NCI-H2107 treated with DMSO at 0.1 percent for 48 hours (cell line): ENCODE measurements around the gene MCC.

Experiments used
- DNase-seq: peaks from one replicate; lab custom pipeline; 2025; ENCODE audit not compliant: unreplicated experiment; lab: John Stamatoyannopoulos, UW

The MCC gene

DNA sequence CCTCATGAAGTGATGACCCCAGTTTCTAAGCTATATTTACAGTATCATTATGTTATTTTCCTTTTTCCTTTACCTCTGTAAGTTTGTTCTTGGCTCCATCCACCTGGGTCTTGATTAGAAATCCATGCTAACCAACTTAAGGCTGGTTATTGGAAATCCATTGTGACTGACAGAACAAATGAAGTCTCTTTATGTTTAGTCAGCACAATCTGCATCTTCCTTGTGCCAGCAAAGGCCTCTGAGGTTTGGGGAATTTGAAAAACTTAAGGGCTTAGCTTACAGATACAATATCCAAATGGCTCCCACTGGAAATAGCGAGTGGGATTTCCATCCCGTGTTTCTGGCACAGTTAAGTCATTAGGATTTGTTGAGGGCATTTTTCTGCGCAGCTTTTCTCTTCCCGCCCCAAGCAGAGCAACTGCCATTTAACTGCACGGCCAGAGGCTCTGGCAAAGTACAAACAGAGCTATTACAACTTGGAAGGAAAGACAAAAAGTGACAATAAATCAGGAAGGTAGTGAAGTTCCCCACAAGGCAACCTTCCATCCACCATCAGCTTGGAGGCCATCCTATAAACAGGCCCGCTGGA is 447.5 kb downstream of the MCC start:
- DNase-seq: no peak

DNA sequence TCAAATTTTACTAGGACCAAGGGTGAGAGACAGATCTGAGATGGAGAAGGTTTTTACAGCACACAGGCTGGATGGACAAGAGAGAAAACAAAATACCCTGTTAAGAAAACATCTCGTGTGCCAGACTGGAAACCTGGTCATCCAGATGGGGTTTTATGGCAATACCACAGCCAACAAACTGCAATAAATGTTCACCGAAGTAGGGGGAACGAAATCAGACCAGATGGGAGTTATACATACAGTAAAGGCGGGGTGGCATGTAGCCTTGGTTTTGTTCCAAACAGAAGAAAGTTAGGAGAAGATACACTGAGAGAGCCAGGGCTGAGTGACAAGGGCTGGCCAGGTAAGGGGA is 448.3 kb downstream of the MCC start:
- DNase-seq: no peak

GRCh38 chr5:113039229-113039933 is 448.9 kb downstream of the MCC start:
- DNase-seq: no peak

DNA sequence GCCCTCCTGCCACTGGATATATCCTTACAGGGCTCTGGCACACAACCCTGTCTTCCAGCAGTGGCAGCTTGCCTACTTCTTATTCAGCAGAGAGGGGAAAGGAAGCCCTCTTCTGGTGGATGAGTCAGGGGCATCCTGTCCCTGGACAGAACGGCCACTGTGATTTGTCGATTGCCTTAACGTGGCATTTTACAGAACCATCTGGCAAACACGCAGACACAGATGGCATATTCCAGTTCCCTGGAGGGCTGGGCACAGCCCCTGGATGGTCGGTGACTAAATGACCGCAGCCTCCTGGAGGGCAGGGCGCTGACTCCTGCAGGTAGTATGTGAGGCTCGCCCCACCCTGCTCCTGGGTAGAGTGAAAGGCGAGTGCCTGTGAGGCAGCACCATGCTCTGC is 449.5 kb downstream of the MCC start:
- DNase-seq: no peak

GRCh38 chr5:113038136-113038535 is 450.1 kb downstream of the MCC start:
- DNase-seq: no peak

GRCh38 chr5:113036826-113037225 is 451.4 kb downstream of the MCC start:
- DNase-seq: no peak

GRCh38 chr5:113036321-113036720 is 451.9 kb downstream of the MCC start:
- no peak for DNase-seq

DNA sequence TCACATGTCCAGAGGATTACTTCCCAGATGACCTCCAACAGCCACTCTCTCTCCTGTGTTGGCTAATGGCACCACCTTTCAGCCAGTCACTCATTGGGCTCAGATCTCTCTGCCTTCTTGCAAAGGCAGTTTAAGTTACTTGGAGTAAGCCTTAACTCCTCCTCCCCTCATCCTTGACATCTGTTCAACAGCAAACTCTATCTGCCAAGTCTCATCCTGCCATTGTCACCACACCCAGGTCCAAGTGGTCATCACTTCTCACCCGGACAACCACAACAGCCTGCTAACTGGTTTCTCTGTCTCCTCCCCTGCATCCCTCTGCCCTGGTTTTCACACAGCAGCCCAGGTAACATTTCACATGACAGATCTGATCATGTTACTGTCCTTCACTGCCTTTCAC is 453.2 kb downstream of the MCC start:
- DNase-seq: no peak

DNA sequence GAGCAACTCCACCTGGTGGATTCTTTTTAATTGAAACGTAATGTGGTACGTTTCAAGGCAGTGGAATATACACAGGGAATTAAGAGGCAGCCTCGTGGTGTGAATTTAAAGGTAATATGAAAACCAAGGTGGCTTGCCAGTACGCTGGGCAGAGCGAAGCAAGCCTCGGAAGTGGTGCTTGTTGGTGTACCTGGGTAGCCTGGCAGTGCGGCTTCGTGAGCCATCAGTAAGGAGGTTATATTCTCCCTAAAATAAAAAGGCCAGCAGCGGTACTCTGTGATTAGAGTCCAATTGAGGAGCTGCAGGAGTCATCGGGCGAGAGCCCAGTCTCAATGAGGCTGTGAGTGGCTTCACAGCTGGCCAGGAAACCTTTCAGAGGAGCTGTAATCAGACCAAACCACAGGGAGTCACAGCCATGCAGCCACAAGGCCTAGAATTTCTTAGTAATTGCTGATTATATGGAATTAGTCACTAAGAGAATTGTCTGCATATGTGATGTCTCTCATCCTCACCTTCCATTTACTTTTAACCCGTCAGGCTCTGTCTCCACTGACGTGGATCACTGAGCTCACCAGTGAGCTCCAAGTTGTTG is 454.0 kb downstream of the MCC start:
- no peak for DNase-seq

DNA sequence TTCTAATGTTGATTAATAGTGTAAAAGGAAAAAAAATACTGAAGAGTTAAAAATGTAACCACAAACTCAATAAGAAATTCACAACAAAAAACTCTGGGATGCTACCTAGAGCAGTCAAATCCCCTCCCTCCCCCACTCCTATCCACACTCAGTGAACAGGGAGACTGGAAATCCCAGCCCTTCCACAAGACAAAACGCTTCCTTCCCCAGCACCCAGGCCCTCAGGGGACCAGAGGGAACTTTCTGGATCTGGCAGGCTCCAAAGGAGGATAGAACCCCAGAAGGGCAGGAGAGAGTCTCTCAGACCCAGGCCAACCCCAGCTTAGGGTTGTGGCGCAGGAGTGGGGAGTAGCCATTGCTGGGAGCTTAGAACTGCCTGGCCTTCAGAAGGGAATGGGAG is 456.7 kb downstream of the MCC start:
- no peak for DNase-seq

- no peak for DNase-seq
Observed at GRCh38 chr5:113031104-113031503, 457.1 kb downstream of the MCC start.

GRCh38 chr5:113029614-113030013 is 458.6 kb downstream of the MCC start:
- no peak for DNase-seq

DNA sequence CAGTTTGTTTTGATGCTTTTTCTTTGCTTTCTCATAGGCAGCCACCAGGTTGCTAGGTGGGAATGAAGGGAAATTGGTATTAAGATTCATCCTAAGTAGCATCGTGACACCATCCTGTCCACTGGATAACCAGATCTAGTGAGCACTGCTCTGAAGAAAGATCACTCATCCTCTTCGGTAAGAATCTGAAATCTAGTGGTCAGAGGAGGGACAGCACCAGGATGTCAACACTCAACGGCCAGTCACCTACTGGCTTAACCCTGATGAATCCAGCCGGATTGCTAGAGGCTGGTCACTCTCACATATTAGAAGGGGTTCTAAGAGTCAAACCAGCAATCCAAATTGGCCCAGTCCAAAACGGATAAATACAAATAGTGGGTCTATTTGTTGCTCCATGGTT is 460.8 kb downstream of the MCC start:
- no peak for DNase-seq

DNA sequence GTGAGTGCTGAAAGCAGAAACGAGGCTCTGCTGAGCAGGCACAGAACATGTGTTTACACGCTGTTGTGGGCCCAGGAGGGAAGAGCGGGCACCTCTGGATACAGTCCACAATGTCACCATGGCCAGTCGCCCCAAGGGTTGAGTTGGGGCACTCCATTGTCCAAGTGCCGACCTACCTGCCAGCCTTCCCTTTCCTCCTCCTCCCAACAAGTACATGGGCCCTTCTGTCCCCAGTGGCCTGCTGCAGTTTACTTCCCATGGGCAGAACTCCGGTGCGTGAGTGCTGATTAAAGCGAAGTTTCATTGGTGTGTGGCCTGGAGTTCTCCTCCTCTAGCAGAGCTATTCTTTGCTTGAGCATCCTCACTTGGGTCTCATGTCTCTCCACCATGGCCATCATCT is 461.2 kb downstream of the MCC start:
- no peak for DNase-seq

- DNase-seq: no peak
Observed at GRCh38 chr5:113026211-113026610, 462.0 kb downstream of the MCC start.

GRCh38 chr5:113025596-113025995 is 462.7 kb downstream of the MCC start:
- no peak for DNase-seq

DNA sequence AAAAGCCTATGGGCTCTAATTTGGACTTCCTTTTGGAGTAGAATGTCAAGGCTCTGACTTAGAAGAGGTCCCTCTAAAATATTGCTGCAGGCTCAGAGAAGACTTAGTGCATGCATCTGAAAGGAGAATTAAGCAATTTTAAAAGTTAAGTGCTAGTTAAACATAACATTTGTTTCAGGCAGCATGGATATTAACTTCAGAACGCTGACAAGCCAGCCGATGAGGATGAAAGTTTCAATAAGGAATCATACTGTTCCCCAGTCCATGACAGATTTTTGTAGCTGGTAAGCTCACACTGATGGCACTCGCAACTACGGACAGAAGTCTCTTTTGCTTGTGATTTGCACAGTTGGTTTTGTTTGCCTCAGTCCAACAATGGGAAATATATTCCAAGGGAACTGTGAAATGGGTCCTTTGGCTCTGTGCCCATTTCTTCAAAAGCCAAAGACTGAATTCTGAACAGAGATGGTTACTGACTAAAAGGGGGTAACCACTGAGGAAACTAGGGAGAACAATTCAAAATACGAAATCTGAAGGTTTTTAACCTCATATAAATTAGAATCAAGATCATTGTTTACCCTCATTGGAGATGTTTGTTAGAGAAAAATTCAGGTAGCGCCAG is 464.1 kb downstream of the MCC start:
- DNase-seq: no peak

- DNase-seq: no peak
Observed at GRCh38 chr5:113022661-113023060, 465.6 kb downstream of the MCC start.

DNA sequence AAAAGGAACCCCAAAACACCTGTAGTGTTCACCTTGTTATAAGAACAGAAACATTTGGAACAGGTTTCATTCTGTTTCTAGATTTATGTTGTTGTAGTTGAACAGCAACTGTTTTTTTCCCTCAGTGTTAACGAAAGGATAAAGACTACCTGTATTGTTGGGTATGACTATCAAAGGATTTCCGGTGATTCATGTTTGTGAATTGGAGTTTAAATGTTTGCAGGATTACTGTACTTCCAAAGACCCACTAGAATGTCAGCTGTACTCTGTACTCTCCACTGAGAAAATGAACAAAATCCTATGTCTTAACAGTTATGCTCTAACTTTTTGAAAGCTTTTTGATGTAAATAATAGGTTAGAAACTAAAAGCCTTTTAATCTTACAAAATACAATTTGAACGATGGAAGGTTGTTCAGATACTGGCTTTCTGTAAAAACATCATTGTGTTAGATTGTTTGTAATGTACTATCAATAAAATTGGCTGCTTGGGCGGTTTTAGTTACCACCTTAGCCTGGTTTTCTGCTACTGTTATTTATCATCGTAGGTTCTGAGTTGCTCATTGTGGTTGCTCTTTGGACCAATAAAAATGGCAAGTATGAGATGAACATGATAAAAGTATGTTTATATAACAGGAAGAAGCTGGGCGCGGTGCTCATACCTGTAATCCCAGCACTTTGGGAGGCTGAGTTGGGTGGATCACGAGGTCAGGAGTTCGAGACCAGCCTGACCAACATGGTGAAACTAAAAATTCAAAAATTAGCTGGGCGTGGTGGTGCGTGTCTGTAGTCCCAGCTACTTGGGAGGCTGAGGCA is 467.6 kb downstream of the MCC start:
- no peak for DNase-seq

GRCh38 chr5:113017881-113018635 is 470.2 kb downstream of the MCC start:
- DNase-seq: no peak

- no peak for DNase-seq
Observed at GRCh38 chr5:113005454-113005853, 482.8 kb downstream of the MCC start.
